ENCODE results near the gene RC3H1.
"Not testable (repeated sequence)": the region's sequence is repeated elsewhere in the genome, so short reads cannot be mapped to it uniquely, and the experiment has no call there.

RC3H1 gene

GRCh38 chr1:174021591-174022079, 522 bp downstream of the RC3H1 start:
- DNase-seq (ENCODE audit: low spot score) = peak; percentile 39

GRCh38 chr1:174018565-174018964, 3.6 kb downstream of the RC3H1 start:
- DNase-seq (ENCODE audit: low spot score) = no peak

- no peak for DNase-seq (ENCODE audit: low spot score)
Measured at GRCh38 chr1:174017231-174017970, 4.8 kb downstream of the RC3H1 start.

GRCh38 chr1:174013864-174014418, 8.2 kb downstream of the RC3H1 start:
- no peak for DNase-seq (ENCODE audit: low spot score)

GRCh38 chr1:174008979-174009378, 13.2 kb downstream of the RC3H1 start:
- no peak for DNase-seq (ENCODE audit: low spot score)

GRCh38 chr1:174008269-174008668, 13.9 kb downstream of the RC3H1 start:
- DNase-seq (ENCODE audit: low spot score) = no peak

GRCh38 chr1:174007851-174008250, 14.3 kb downstream of the RC3H1 start:
- DNase-seq (ENCODE audit: low spot score) = no peak

- DNase-seq (ENCODE audit: low spot score) = no peak
Measured at GRCh38 chr1:174005032-174005431, 17.1 kb downstream of the RC3H1 start.

GRCh38 chr1:174003867-174004266, 18.3 kb downstream of the RC3H1 start:
- DNase-seq (ENCODE audit: low spot score) = no peak

- DNase-seq (ENCODE audit: low spot score) = no peak
Measured at GRCh38 chr1:174001573-174001972, 20.6 kb downstream of the RC3H1 start.

GRCh38 chr1:174000371-174000770, 21.8 kb downstream of the RC3H1 start:
- no peak for DNase-seq (ENCODE audit: low spot score)

- no peak for DNase-seq (ENCODE audit: low spot score)
Measured at GRCh38 chr1:173997791-173998190, 24.4 kb downstream of the RC3H1 start.

GRCh38 chr1:173996995-173997394, 25.2 kb downstream of the RC3H1 start:
- no peak for DNase-seq (ENCODE audit: low spot score)

GRCh38 chr1:173995475-173995874, 26.7 kb downstream of the RC3H1 start:
- DNase-seq (ENCODE audit: low spot score) = no peak

- DNase-seq (ENCODE audit: low spot score) = not testable (repeated sequence)
Measured at GRCh38 chr1:173993948-173994347, 28.2 kb downstream of the RC3H1 start.

GRCh38 chr1:173988068-173988467, 34.1 kb downstream of the RC3H1 start:
- no peak for DNase-seq (ENCODE audit: low spot score)

- DNase-seq (ENCODE audit: low spot score) = no peak
Measured at GRCh38 chr1:173986951-173987350, 35.2 kb downstream of the RC3H1 start.

- DNase-seq (ENCODE audit: low spot score) = no peak
Measured at GRCh38 chr1:173970252-173970651, 51.9 kb downstream of the RC3H1 start.

GRCh38 chr1:173965896-173966295, 56.3 kb downstream of the RC3H1 start:
- DNase-seq (ENCODE audit: low spot score) = not testable (repeated sequence)

- no peak for DNase-seq (ENCODE audit: low spot score)
Measured at GRCh38 chr1:173963477-173963876, 58.7 kb downstream of the RC3H1 start.

- DNase-seq (ENCODE audit: low spot score) = no peak
Measured at GRCh38 chr1:173960625-173961024, 61.5 kb downstream of the RC3H1 start.

- DNase-seq (ENCODE audit: low spot score) = no peak
Measured at GRCh38 chr1:173954179-173954578, 68.0 kb downstream of the RC3H1 start.

GRCh38 chr1:173948594-173948993, 73.6 kb downstream of the RC3H1 start:
- no peak for DNase-seq (ENCODE audit: low spot score)
